Heart left ventricle (tissue), 13 donors: ENCODE measurements around the gene SCD.

Experiments
- POLR2A ChIP-seq, 2 donors: fragments of 450-650 bp; IDR thresholded peaks; one replicate each; pipeline ENCODE4 v1.6.1; 2017; ENCODE audit warnings: antibody characterized with exemption in 2 of 2, mild to moderate bottlenecking in 2 of 2, moderate library complexity in 2 of 2
- TF ChIP-seq, protein P1 (sequence below), 12 donors: fragments of 200-600 bp; sonication (generic) in 4 of 12; IDR thresholded peaks; one replicate each; pipeline versions ENCODE4 v1.5.0 to v1.8.0; 2018 to 2022; ENCODE audit warnings: antibody characterized with exemption in 12 of 12, mild to moderate bottlenecking in 5 of 12
- donor health status: ischemic (EF 13 %, LVEDD 7.1; RV severe dilation, severe dysfunction).
- donor health status: DM: no; HTN: yes; CAD: no.
- donor health status: DM: no; HTN: no; CAD: no.
- donor health status: ischemic (EF 25% LVEDD 6.9; RV normal size, moderate dysfunction).
- donor health status: ischemic (EF 25% LVEDD 5.7; RV mildly dilated, moderate dysfunction).
- donor health status: ischemic (EF 35%, LVEDD 5.7; RV mildly dilated, moderate dysfunction).
- donor health status: nonischemic (EF 11% LVEDD 7.7; RV severe dilation, severe dysfunction).
- donor health status: DM: yes; HTN: yes; CAD: no.
- donor health status: PGD.
- donor health status: ischemic (EF 29% LVEDD 5.4; RV normal size, mild dysfunction).
- donor health status: nonischemic (EF 23%, LVEDD 6.1; RV moderate dilation, normal function).

DNA sequence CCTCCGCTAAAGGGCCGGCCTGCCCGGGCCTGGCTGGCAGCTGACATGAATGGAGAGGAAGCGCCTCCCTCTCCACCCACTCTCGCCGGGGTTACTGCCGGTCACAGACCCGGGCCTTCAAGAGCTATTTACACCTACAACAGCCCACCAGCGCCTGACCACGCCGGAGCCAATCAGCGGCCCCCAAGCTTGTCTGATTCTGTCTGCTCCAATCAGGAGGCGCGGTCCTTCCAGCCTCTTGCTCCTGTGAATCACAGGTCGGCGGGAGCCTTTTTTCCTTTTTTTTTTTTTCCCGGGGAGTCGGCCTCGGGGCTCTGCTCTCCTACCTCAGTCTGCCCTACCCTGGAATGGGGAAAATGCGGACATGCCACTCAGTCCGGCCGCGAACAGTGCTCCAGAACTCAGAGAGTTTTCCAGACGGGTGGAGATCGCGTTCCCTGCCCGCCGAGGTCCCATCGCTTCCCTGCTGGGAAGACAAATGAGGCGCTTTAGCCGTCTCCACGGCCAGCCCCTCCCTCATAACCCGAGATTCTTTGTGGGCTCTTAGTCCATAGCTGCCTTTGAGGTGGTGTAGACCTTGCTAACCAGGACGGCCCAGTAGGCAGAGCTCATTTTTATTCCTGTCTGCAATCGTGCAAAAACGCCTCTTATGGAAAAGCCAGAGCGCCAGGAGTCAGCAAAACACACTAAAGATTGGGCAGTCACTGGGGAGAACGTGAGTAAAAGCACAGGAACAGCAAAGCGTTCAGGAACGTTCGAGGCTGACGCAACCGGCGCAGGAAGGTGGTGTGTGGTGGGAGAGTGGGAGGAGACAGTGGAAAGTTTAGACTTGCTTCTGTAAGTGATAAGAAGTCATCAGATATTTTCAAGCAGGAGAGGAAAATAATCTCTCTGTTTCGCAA, 26.5 kb downstream of the SCD start:
- TF ChIP-seq POLR2A (IDR thresholded peaks at IDR 0.05): no peak
- TF ChIP-seq, protein P1, sequence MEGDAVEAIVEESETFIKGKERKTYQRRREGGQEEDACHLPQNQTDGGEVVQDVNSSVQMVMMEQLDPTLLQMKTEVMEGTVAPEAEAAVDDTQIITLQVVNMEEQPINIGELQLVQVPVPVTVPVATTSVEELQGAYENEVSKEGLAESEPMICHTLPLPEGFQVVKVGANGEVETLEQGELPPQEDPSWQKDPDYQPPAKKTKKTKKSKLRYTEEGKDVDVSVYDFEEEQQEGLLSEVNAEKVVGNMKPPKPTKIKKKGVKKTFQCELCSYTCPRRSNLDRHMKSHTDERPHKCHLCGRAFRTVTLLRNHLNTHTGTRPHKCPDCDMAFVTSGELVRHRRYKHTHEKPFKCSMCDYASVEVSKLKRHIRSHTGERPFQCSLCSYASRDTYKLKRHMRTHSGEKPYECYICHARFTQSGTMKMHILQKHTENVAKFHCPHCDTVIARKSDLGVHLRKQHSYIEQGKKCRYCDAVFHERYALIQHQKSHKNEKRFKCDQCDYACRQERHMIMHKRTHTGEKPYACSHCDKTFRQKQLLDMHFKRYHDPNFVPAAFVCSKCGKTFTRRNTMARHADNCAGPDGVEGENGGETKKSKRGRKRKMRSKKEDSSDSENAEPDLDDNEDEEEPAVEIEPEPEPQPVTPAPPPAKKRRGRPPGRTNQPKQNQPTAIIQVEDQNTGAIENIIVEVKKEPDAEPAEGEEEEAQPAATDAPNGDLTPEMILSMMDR (IDR thresholded peaks at IDR 0.05): no peak
